ENCODE data around the gene GJD2.

GJD2 gene

DNA sequence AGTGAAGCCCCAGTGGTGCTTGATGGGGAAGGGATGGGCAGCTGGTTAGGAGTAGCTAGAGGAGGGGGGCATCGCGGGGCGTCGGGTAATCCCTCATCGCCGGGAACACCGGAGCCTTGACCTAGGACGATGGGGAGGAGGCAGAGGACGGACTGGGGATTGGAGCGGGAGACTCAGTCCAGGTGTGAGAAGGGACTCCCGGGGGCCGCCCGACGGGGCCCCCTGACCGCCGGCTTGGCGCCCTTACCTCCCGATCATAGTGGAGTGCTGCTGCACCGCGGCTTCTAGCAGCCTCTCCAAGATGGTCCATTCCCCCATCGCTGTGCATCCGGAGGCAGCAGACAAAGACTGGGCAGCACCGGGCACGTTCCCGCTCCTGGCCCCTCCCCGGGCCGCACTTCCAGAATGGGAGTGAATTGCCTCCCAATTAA lies 612 bp downstream of the GJD2 start:
- Histone ChIP-seq H3K27me3 (ENCODE audit: insufficient read depth, low read length, poor library complexity, severe bottlenecking) (no peaks in the 10 kb centered on the region), H3K9me2 (replicated peaks; ENCODE audit: low read depth, low read length) (no peaks in the 10 kb centered on the region), H3K79me2 (ENCODE audit: insufficient read depth, low read length) (no peaks in the 10 kb centered on the region), H3K9me3 (ENCODE audit: insufficient read depth, low read depth, low read length) (no peaks in the 10 kb centered on the region), H3K4me1 (ENCODE audit: insufficient read depth, low read length, poor library complexity, severe bottlenecking) (no peaks in the 10 kb centered on the region), H3K36me3 (ENCODE audit: insufficient read depth, low read length) (no peaks in the 10 kb centered on the region), H3K9ac (ENCODE audit: low read depth, low read length, poor library complexity, severe bottlenecking) (no peak overlapping the region), H3K4me2 (ENCODE audit: low read depth, low read length, poor library complexity, severe bottlenecking) (no peak overlapping the region), H3F3A (ENCODE audit: low read depth) (no peaks in the 10 kb centered on the region), H2AFZ (ENCODE audit: low read length) (no peak overlapping the region), H3K4me3 (ENCODE audit: low read length, poor library complexity, severe bottlenecking) (no peak overlapping the region), H4K20me1 (ENCODE audit: insufficient read depth, low read length, poor library complexity, severe bottlenecking) (no peaks in the 10 kb centered on the region)
- TF ChIP-seq, protein P1, sequence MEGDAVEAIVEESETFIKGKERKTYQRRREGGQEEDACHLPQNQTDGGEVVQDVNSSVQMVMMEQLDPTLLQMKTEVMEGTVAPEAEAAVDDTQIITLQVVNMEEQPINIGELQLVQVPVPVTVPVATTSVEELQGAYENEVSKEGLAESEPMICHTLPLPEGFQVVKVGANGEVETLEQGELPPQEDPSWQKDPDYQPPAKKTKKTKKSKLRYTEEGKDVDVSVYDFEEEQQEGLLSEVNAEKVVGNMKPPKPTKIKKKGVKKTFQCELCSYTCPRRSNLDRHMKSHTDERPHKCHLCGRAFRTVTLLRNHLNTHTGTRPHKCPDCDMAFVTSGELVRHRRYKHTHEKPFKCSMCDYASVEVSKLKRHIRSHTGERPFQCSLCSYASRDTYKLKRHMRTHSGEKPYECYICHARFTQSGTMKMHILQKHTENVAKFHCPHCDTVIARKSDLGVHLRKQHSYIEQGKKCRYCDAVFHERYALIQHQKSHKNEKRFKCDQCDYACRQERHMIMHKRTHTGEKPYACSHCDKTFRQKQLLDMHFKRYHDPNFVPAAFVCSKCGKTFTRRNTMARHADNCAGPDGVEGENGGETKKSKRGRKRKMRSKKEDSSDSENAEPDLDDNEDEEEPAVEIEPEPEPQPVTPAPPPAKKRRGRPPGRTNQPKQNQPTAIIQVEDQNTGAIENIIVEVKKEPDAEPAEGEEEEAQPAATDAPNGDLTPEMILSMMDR (conservative IDR thresholded peaks at IDR 0.05; ENCODE audit: low read length), result no peak

DNA sequence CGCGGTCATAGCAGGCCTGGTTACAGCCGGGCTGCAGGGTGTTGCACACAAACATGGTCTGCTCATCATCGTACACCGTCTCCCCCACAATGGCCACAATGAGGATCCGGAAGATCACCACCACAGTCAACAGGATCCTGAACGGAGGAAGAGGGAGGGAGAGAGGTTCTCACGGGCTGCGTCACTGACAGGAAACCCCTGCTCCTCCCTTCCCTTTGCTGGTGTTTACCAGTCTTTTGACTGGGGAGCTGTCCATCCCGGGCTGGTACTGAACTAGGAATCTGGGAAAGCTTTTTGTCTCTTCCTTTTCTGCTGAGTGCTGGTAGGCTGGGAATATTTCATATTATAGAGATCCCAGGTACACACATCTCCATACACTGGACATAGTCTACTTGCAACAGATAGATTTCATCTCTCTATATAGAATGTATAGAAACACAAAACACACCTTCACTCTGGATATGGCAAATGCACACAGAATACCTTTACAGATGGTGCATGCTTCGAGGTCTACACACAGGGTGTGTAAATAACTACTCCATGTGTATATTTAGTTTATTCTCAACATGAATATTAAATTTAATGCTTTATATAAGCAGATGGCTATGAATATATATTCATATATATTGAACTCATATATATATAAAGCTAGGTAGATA lies 1.4 kb downstream of the GJD2 start:
- Histone ChIP-seq H3K4me1 (ENCODE audit: insufficient read depth, low read length, poor library complexity, severe bottlenecking) (no peaks in the 10 kb centered on the region), H3K9ac (ENCODE audit: low read depth, low read length, poor library complexity, severe bottlenecking) (no peak overlapping the region), H3K9me3 (ENCODE audit: insufficient read depth, low read depth, low read length) (no peaks in the 10 kb centered on the region), H3F3A (ENCODE audit: low read depth) (no peaks in the 10 kb centered on the region), H3K4me2 (ENCODE audit: low read depth, low read length, poor library complexity, severe bottlenecking) (no peak overlapping the region), H3K9me2 (replicated peaks; ENCODE audit: low read depth, low read length) (no peaks in the 10 kb centered on the region), H4K20me1 (ENCODE audit: insufficient read depth, low read length, poor library complexity, severe bottlenecking) (no peaks in the 10 kb centered on the region), H3K79me2 (ENCODE audit: insufficient read depth, low read length) (no peaks in the 10 kb centered on the region), H2AFZ (ENCODE audit: low read length) (no peak overlapping the region), H3K27me3 (ENCODE audit: insufficient read depth, low read length, poor library complexity, severe bottlenecking) (no peaks in the 10 kb centered on the region), H3K4me3 (ENCODE audit: low read length, poor library complexity, severe bottlenecking) (no peak overlapping the region), H3K36me3 (ENCODE audit: insufficient read depth, low read length) (no peaks in the 10 kb centered on the region)
- TF ChIP-seq, protein P1 (conservative IDR thresholded peaks at IDR 0.05; ENCODE audit: low read length), result no peak
- TF ChIP-seq EZH2phosphoT487 (IDR thresholded peaks at IDR 0.05; ENCODE audit: borderline replicate concordance), result no peak

DNA sequence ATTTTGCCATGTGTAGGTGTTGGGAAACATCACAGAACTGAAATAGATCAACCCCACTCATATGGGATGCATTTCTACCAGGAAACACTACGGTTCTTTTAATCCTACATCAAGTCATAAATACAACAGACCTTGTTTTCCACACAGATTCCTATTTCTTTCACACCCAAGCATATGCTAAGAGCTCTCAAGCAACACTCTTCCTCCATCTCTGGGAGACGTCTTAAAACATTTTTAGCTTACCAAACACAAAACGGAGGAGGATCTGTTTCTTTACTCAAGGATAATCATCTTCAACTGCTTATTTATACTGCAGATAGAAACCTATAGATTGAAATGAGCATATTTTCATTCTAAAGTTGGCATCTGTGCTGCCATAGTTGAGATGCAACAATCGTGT lies 5.1 kb downstream of the GJD2 start:
- Histone ChIP-seq H3K36me3 (ENCODE audit: insufficient read depth, low read length) (no peaks in the 10 kb centered on the region), H3K9me2 (replicated peaks; ENCODE audit: low read depth, low read length) (no peaks in the 10 kb centered on the region), H3K9ac (ENCODE audit: low read depth, low read length, poor library complexity, severe bottlenecking) (no peak overlapping the region), H3K4me3 (ENCODE audit: low read length, poor library complexity, severe bottlenecking) (no peak overlapping the region), H3K4me2 (ENCODE audit: low read depth, low read length, poor library complexity, severe bottlenecking) (no peak overlapping the region), H3K4me1 (ENCODE audit: insufficient read depth, low read length, poor library complexity, severe bottlenecking) (no peaks in the 10 kb centered on the region), H3F3A (ENCODE audit: low read depth) (no peaks in the 10 kb centered on the region), H4K20me1 (ENCODE audit: insufficient read depth, low read length, poor library complexity, severe bottlenecking) (no peaks in the 10 kb centered on the region), H3K27me3 (ENCODE audit: insufficient read depth, low read length, poor library complexity, severe bottlenecking) (no peaks in the 10 kb centered on the region), H3K9me3 (ENCODE audit: insufficient read depth, low read depth, low read length) (no peaks in the 10 kb centered on the region), H3K79me2 (ENCODE audit: insufficient read depth, low read length) (no peaks in the 10 kb centered on the region), H2AFZ (ENCODE audit: low read length) (no peak overlapping the region)
- TF ChIP-seq, protein P1 (conservative IDR thresholded peaks at IDR 0.05; ENCODE audit: low read length), result no peak
- no peak for TF ChIP-seq EZH2phosphoT487 (IDR thresholded peaks at IDR 0.05; ENCODE audit: borderline replicate concordance)

Data from Loucy (cell line).